ENCODE results near the gene NPHP4. TPM values are rescaled to one million over a fixed set of nuclear protein-coding genes. Genes with fewer than 3 reads are reported as not detected.

Gene NPHP4
- total RNA-seq, 6 experiments from 2014 or later: 5.0 to 6.8 (median 6.0) TPM

DNA sequence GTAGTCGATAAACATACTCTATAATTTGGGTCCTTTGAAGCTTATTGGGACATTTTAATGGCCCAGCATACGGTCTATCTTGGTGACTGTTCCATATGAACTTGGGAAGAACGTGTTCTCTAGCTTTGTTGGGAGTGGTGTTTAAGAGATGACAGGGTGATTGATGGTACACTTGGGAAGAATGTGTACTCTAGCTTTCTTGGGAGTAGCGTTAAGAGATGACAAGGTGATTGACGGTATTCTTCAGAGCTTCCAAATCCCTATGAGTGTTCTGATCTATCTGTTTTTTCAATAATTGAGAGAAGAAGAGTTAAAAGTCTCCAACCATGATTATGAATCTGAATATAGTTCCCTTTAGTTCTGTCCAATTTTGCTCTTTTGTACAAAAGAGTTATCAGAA, 9.4 kb downstream of the NPHP4 start:
- no peak for DNase-seq
- H3K9me3 Mint-ChIP-seq: no peaks in the 10 kb centered on the region
- peak overlapping the region; percentile 15 for H3K4me3 Mint-ChIP-seq
- peaks cover 19% of the 10 kb centered on the region for H3K4me1 Mint-ChIP-seq (ENCODE audit: low read depth)
- H3K27me3 Mint-ChIP-seq (ENCODE audit: insufficient read depth): peaks cover 2% of the 10 kb centered on the region
- H3K27ac Mint-ChIP-seq: peak overlapping the region; percentile 78
- TF ChIP-seq CTCF (IDR thresholded peaks at IDR 0.05): no peak
- no peaks in the 10 kb centered on the region for H3K36me3 Mint-ChIP-seq (ENCODE audit: low read depth)

GRCh38 chr1:5982276-5982675, 9.9 kb downstream of the NPHP4 start:
- Mint-ChIP-seq H3K4me3 (no peak overlapping the region), H3K27ac (no peak overlapping the region), H3K4me1 (ENCODE audit: low read depth) (peaks cover 19% of the 10 kb centered on the region), H3K27me3 (ENCODE audit: insufficient read depth) (peaks cover 4% of the 10 kb centered on the region), H3K36me3 (ENCODE audit: low read depth) (peaks cover 3% of the 10 kb centered on the region; the same call in 1 of the 2 replicates), H3K9me3 (no peaks in the 10 kb centered on the region)
- TF ChIP-seq CTCF (IDR thresholded peaks at IDR 0.05): no peak
- DNase-seq: no peak

DNA sequence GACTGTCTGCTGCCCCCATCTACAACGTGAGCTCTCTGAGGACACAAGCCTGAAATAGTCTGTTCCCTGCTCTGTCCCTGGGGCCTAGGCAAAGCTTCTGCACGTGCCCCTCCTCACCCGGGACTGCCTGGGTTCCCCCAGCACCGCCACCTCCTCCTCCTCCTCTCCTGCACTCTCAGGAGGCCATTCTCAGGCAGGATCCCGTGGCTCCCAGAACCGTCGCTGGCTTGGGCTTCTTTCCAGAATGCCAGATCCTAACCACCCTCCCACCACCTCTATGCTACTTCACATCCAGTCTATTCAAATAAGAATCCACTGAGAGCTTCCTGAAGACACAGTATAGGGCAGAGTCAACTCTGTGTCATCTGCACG, 11.2 kb downstream of the NPHP4 start:
- H3K27me3 Mint-ChIP-seq (ENCODE audit: insufficient read depth): peaks cover 7% of the 10 kb centered on the region
- TF ChIP-seq CTCF (IDR thresholded peaks at IDR 0.05): no peak
- no peak overlapping the region for H3K4me3 Mint-ChIP-seq
- H3K4me1 Mint-ChIP-seq (ENCODE audit: low read depth): peaks cover 19% of the 10 kb centered on the region
- no peaks in the 10 kb centered on the region for H3K9me3 Mint-ChIP-seq
- H3K27ac Mint-ChIP-seq: no peak overlapping the region
- no peak for DNase-seq
- H3K36me3 Mint-ChIP-seq (ENCODE audit: low read depth): peaks cover 7% of the 10 kb centered on the region; the same call in 1 of the 2 replicates

DNA sequence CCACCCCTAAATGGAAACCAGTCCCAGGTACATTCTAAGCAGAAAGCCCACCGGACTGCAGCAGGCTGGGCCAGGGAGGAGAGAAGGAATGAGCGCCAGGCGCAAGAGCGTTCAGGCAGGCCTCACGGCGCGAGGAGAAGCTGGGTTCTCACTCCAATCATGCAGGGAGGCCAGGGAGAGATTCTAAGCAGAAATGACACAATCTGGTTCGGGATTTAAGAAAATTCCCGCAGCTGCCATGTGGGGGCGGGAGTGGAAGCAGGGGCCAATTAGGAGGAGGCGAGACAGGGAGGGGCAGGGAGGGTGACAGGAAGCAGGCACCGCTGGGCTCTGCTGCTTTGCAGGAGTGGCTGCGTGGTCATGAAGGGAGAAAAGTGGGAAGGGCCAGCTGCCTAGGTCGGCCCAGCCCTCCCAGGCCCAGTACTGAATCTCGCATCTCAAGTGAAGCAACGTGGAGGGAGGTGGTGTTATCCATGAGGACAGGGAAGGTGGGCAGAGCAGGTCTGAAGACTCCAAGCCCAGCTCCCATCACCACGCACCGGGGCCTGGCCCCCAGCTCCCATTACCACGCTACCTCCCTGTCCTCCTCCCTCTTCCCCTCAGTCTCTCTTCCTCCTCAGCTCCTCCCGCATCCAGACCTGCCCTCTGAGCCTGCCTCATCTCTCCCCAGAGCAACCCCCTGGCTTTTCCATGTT, 11.8 kb downstream of the NPHP4 start:
- TF ChIP-seq CTCF (IDR thresholded peaks at IDR 0.05): peak; percentile 38
- no peak for DNase-seq
- peaks cover 19% of the 10 kb centered on the region for H3K4me1 Mint-ChIP-seq (ENCODE audit: low read depth)
- H3K4me3 Mint-ChIP-seq: no peak overlapping the region
- H3K36me3 Mint-ChIP-seq (ENCODE audit: low read depth): peaks cover 7% of the 10 kb centered on the region; the same call in 1 of the 2 replicates
- H3K27me3 Mint-ChIP-seq (ENCODE audit: insufficient read depth): peaks cover 7% of the 10 kb centered on the region
- no peak overlapping the region for H3K27ac Mint-ChIP-seq
- H3K9me3 Mint-ChIP-seq: no peaks in the 10 kb centered on the region

DNA sequence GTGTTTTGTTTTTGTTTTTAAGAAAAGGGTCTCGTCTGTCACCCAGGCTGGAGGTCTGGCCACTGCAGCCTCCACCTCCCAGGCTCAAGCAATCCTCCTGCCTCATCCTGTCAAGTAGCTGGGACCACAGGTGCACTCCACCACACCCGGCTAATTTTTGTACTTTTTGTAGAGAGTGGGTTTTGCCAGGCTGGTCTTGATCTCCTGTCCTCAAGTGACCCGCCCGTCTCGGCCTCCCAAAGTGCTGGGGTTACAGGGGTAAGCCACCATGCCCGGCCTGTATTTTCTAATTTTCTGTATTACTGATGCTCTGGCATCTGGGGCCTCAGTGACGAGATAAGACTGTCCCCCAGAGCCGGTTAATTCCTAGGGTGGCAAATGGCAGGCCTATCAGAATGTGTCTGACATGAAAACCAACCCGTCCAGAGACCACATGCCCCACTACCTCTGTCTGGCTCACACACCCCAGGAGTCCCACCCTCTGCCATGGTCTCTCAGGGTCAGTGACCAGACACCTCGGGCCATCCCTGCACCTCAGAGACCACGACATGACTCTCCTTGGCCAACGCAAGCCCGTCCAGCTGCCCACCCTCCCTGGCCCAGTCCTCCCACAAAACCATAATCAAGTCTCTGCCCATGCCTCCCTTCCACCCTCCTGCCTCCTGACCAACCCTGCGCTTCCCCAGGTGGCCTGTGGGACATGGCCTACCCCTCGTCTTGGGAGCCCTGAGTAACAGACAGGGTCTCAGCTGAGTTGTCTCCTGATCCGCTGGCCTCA, 12.5 kb downstream of the NPHP4 start:
- no peak for DNase-seq
- Mint-ChIP-seq H3K4me3 (no peak overlapping the region), H3K9me3 (no peaks in the 10 kb centered on the region), H3K27ac (no peak overlapping the region), H3K4me1 (ENCODE audit: low read depth) (peaks cover 19% of the 10 kb centered on the region), H3K27me3 (ENCODE audit: insufficient read depth) (peaks cover 7% of the 10 kb centered on the region), H3K36me3 (ENCODE audit: low read depth) (peaks cover 7% of the 10 kb centered on the region; the same call in 1 of the 2 replicates)
- no peak for TF ChIP-seq CTCF (IDR thresholded peaks at IDR 0.05)
